Measurements from ENCODE around the gene SLC19A1.

The SLC19A1 gene

DNA sequence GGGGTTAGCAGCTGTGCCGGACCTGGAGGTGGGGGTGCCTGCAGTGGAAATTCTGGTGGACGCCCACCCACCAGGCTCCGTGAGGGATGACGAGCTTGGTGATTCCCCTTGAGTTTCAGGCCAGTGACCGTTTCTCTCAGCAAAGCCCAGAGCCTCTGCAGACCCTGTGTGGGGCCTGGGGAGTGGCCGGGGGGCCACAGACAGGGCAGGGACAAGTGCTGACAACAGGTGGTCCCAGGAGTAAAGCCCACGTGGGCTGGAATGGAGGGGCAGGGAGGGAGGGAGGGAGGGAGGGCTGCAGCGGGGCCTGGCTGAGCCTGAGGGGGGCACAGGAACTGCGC is 84.4 kb downstream of the SLC19A1 start:
- no peaks in the 10 kb centered on the region for H3K36me3 ChIP-seq (ENCODE audit: control insufficient read depth, insufficient read depth, low read length)
- no peak for DNase-seq
- H3K27me3 ChIP-seq (replicated peaks; ENCODE audit: control insufficient read depth, insufficient read depth, low read length, poor library complexity, severe bottlenecking), result no peaks in the 10 kb centered on the region
- H3K4me3 ChIP-seq (ENCODE audit: insufficient read depth, low read depth, low read length, poor library complexity, severe bottlenecking), result no peak overlapping the region
- H3K27ac ChIP-seq (ENCODE audit: insufficient read depth, low read length, poor library complexity, severe bottlenecking), result no peak overlapping the region
- no peaks in the 10 kb centered on the region for H3K9me3 ChIP-seq (ENCODE audit: control insufficient read depth, low read length)
- H3K4me1 ChIP-seq (ENCODE audit: control insufficient read depth, insufficient read depth, low read length, poor library complexity, severe bottlenecking), result no peaks in the 10 kb centered on the region

DNA sequence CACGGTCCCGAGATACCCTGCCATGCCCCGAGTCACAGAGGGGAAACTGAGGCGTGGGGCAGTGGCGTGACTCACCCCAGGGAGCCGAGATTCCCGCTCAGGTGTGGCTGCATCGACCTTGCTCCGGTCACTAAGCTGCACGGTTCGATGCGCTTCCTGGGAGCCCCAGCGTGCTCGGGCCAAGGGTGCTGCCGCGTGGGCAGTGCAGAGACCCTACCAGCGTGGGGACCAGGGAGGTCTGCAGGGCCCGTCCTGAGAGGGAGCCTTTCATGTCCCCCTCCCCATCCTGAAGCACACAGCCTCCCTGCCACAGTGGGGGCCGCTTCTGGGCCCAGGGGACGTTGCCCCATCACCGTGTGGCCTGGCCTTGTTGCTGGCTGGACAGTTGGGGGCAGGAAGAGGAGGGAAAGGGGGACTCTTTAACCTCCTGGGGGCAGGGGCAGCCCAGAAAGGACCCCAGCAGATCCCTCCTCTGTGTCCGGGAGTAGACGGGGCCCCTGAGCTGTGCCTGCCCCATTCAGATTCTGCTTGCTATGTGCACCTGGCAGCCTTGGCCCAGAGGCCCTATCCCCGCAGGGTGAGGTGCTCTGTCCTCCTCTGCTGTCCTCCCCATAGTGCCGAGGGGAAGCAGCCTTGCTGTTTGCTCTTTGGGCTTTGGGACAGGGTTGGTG is 84.9 kb downstream of the SLC19A1 start:
- no peak overlapping the region for H3K4me3 ChIP-seq (ENCODE audit: insufficient read depth, low read depth, low read length, poor library complexity, severe bottlenecking)
- no peaks in the 10 kb centered on the region for H3K36me3 ChIP-seq (ENCODE audit: control insufficient read depth, insufficient read depth, low read length)
- H3K9me3 ChIP-seq (ENCODE audit: control insufficient read depth, low read length), result no peaks in the 10 kb centered on the region
- no peaks in the 10 kb centered on the region for H3K4me1 ChIP-seq (ENCODE audit: control insufficient read depth, insufficient read depth, low read length, poor library complexity, severe bottlenecking)
- no peak for DNase-seq
- H3K27me3 ChIP-seq (replicated peaks; ENCODE audit: control insufficient read depth, insufficient read depth, low read length, poor library complexity, severe bottlenecking), result no peaks in the 10 kb centered on the region
- no peak overlapping the region for H3K27ac ChIP-seq (ENCODE audit: insufficient read depth, low read length, poor library complexity, severe bottlenecking)

DNA sequence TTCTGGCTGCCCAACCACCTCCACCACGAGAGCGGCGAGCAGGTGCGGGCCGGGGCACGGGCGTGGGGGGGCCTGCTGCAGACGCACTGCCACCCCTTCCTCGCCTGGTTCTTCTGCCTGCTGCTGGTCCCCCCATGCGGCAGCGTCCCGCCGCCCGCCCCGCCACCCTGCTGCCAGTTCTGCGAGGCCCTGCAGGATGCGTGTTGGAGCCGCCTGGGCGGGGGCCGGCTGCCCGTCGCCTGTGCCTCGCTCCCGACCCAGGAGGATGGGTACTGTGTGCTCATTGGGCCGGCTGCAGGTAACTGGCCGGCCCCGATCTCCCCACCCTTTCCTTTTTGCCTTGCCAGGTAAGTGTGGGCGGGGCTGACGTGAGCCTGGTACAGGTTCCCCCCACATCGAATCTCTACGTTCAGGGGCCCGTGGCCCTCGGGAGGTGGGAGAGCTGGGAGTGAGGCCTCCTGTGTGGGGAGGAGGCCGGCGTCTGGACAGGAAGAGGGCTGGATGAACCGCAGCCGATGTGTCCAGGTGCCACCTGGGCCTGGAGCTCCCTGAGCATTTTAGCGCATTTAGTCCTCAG is 85.6 kb downstream of the SLC19A1 start:
- no peak overlapping the region for H3K4me3 ChIP-seq (ENCODE audit: insufficient read depth, low read depth, low read length, poor library complexity, severe bottlenecking)
- H3K9me3 ChIP-seq (ENCODE audit: control insufficient read depth, low read length), result no peaks in the 10 kb centered on the region
- no peak overlapping the region for H3K27ac ChIP-seq (ENCODE audit: insufficient read depth, low read length, poor library complexity, severe bottlenecking)
- no peaks in the 10 kb centered on the region for H3K4me1 ChIP-seq (ENCODE audit: control insufficient read depth, insufficient read depth, low read length, poor library complexity, severe bottlenecking)
- H3K27me3 ChIP-seq (replicated peaks; ENCODE audit: control insufficient read depth, insufficient read depth, low read length, poor library complexity, severe bottlenecking), result no peaks in the 10 kb centered on the region
- no peaks in the 10 kb centered on the region for H3K36me3 ChIP-seq (ENCODE audit: control insufficient read depth, insufficient read depth, low read length)
- no peak for DNase-seq

DNA sequence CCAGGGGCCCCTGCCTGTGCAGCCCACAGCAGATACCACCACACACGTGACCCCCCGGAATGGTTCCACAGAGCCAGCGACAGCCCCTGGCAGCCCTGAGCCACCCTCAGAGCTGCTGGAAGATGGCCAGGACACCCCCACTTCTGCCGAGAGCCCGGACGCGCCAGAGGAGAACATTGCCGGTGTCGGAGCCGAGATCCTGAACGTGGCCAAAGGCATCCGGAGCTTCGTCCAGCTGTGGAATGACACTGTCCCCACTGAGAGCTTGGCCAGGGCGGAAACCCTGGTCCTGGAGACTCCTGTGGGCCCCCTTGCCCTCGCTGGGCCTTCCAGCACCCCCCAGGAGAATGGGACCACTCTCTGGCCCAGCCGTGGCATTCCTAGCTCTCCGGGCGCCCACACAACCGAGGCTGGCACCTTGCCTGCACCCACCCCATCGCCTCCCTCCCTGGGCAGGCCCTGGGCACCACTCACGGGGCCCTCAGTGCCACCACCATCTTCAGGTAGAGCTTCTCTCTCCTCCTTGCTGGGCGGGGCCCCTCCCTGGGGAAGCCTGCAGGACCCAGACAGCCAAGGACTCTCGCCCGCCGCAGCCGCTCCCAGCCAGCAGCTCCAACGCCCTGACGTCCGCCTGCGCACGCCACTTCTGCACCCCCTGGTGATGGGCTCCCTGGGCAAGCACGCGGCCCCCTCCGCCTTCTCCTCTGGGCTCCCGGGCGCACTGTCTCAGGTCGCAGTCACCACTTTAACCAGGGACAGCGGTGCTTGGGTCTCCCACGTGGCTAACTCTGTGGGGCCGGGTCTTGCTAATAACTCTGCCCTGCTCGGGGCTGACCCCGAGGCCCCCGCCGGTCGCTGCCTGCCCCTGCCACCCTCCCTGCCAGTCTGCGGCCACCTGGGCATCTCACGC is 86.3 kb downstream of the SLC19A1 start:
- Histone ChIP-seq H3K4me1 (ENCODE audit: control insufficient read depth, insufficient read depth, low read length, poor library complexity, severe bottlenecking) (no peaks in the 10 kb centered on the region), H3K4me3 (ENCODE audit: insufficient read depth, low read depth, low read length, poor library complexity, severe bottlenecking) (no peak overlapping the region), H3K9me3 (ENCODE audit: control insufficient read depth, low read length) (no peaks in the 10 kb centered on the region), H3K27ac (ENCODE audit: insufficient read depth, low read length, poor library complexity, severe bottlenecking) (no peak overlapping the region), H3K36me3 (ENCODE audit: control insufficient read depth, insufficient read depth, low read length) (no peaks in the 10 kb centered on the region), H3K27me3 (replicated peaks; ENCODE audit: control insufficient read depth, insufficient read depth, low read length, poor library complexity, severe bottlenecking) (no peaks in the 10 kb centered on the region)
- DNase-seq, result no peak

DNA sequence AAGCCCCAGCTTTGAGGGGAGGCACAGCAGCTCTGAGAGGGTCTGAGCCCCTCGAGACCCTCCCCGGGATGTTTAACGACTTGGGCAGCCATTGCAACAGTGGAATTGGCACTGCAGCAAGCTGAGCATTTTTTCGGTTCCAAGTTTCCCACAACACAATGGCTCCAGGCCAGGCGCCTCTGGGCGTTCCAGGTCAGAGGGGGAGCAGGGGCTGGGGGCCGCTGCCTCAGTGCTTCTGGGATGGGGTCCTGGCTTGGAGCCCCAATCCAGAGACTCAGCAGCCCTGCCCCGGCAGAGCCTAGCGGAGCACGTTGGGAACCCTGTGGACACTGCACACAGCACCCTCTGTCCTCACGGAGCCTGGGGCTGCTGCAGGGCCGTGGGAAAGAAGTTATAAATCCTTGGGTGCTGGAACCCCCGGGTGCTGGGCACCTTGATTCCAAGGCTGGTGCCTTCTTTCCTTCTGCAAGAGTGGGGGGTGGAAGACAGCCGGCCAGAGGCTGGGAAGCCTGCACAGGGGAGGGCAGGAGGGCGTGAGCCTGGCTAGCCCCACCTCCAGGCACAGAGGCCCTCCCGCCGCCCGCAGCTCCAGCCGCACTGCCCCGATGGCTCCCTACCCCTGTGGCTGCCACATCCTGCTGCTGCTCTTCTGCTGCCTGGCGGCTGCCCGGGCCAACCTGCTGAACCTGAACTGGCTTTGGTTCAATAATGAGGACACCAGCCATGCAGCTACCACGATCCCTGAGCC is 87.1 kb downstream of the SLC19A1 start:
- DNase-seq, result no peak
- H3K27me3 ChIP-seq (replicated peaks; ENCODE audit: control insufficient read depth, insufficient read depth, low read length, poor library complexity, severe bottlenecking), result no peaks in the 10 kb centered on the region
- H3K4me3 ChIP-seq (ENCODE audit: insufficient read depth, low read depth, low read length, poor library complexity, severe bottlenecking), result no peak overlapping the region
- no peaks in the 10 kb centered on the region for H3K36me3 ChIP-seq (ENCODE audit: control insufficient read depth, insufficient read depth, low read length)
- no peak overlapping the region for H3K27ac ChIP-seq (ENCODE audit: insufficient read depth, low read length, poor library complexity, severe bottlenecking)
- H3K4me1 ChIP-seq (ENCODE audit: control insufficient read depth, insufficient read depth, low read length, poor library complexity, severe bottlenecking), result no peaks in the 10 kb centered on the region
- no peaks in the 10 kb centered on the region for H3K9me3 ChIP-seq (ENCODE audit: control insufficient read depth, low read length)

DNA sequence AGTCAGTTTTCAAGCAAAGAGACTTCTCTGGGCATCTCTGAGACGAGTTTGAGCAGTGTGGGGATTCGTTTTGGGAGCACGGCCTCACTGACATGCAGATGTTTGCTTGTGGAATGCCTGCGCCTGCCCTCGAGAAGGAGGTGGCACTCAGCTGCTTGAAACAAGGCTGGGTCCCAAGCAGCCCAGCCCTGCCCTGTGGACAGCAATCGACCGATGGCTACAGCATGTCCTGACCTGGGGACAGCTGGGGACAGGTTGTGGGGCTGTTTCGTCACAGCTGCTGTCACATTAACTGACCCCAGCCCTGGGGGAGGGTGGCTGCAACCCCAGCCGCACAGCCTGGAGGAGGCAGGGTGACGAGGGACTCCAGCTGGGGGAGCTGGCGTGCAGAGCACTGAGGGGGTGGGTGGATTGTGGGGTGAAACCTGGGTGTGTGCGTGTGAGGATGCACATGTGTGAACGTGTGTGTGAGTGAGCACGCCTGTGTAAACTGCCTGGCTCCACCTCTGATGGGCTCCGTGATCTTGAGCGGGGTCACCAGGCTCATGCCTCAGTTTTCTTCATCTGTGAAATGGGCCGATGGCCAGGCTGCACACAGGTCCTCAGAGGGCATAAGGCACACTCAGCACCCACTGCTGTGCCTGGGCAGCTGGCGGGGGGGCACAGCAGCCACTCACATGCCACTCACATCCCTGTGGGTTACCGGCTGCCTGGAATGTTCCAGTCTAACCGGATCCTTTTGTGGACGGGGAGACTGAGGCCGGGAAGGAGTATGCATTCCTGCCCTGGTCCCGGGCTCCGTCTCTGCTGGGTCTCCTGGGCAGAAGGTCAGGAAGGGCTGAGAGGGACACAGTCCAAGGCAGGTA is 87.9 kb downstream of the SLC19A1 start:
- H3K27me3 ChIP-seq (replicated peaks; ENCODE audit: control insufficient read depth, insufficient read depth, low read length, poor library complexity, severe bottlenecking), result peaks cover under 1% of the 10 kb centered on the region
- no peak overlapping the region for H3K27ac ChIP-seq (ENCODE audit: insufficient read depth, low read length, poor library complexity, severe bottlenecking)
- no peaks in the 10 kb centered on the region for H3K9me3 ChIP-seq (ENCODE audit: control insufficient read depth, low read length)
- H3K4me1 ChIP-seq (ENCODE audit: control insufficient read depth, insufficient read depth, low read length, poor library complexity, severe bottlenecking), result no peaks in the 10 kb centered on the region
- no peak for DNase-seq
- H3K36me3 ChIP-seq (ENCODE audit: control insufficient read depth, insufficient read depth, low read length), result no peaks in the 10 kb centered on the region
- no peak overlapping the region for H3K4me3 ChIP-seq (ENCODE audit: insufficient read depth, low read depth, low read length, poor library complexity, severe bottlenecking)

DNA sequence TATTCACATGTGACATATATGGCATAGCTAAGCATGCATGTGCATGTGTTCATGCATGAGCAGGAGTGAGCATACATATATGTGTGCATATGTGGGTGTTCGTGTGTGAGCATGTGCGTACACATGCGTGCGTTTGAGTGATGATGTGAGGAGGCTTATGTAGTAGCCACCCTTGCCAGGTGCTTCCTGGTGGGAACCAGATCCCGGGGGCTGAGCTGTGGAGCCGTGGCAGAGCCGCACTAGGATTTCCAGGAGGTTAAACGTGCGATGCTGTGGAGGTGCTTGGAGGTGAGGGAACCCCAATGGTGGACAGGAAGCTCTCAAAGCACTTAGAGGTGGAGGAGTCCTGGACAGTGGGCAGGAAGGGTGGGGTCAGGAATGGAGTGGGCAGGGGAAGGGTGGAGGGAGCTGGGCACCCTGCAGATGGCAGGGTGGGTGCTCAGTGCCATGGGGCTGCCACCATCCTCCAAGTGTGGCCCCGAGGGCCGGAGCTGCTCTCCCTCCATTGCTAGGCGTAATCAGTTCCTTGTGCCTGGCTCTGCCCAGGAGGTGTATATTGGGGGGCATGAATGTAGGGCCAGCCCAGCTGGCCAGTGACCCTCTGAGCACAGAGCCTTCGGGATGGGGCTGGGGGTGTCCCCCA is 88.8 kb downstream of the SLC19A1 start:
- no peaks in the 10 kb centered on the region for H3K4me1 ChIP-seq (ENCODE audit: control insufficient read depth, insufficient read depth, low read length, poor library complexity, severe bottlenecking)
- H3K27ac ChIP-seq (ENCODE audit: insufficient read depth, low read length, poor library complexity, severe bottlenecking), result no peak overlapping the region
- DNase-seq, result no peak
- no peak overlapping the region for H3K4me3 ChIP-seq (ENCODE audit: insufficient read depth, low read depth, low read length, poor library complexity, severe bottlenecking)
- peaks cover 4% of the 10 kb centered on the region for H3K27me3 ChIP-seq (replicated peaks; ENCODE audit: control insufficient read depth, insufficient read depth, low read length, poor library complexity, severe bottlenecking)
- no peaks in the 10 kb centered on the region for H3K9me3 ChIP-seq (ENCODE audit: control insufficient read depth, low read length)
- no peaks in the 10 kb centered on the region for H3K36me3 ChIP-seq (ENCODE audit: control insufficient read depth, insufficient read depth, low read length)

DNA sequence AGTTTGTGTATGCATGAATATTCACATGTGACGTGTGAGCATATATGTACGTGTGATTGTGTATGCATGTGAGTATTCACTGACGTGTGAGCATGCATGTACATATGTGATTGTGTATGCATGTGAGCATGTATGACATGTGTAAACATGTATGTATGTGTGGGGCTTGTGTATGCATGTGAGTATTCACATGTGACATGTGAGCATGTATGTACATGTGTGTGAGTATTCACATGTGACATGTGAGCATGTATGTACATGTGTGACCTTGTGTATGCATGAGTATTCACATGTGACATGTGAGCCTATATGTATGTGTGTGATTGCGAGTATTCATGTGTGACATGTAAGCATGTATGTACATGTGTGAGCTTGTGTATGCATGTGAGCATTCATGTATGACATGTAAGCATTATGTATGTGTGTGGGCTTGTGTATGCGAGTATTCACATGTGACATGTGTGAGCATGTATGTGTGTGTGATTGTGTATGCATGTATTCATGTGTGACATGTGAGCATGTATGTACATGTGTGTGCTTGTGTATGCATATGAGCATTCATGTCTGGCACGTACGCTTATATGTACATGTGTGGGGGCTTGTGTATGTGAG is 89.4 kb downstream of the SLC19A1 start:
- Histone ChIP-seq H3K4me3 (ENCODE audit: insufficient read depth, low read depth, low read length, poor library complexity, severe bottlenecking) (no peak overlapping the region), H3K36me3 (ENCODE audit: control insufficient read depth, insufficient read depth, low read length) (no peaks in the 10 kb centered on the region), H3K27ac (ENCODE audit: insufficient read depth, low read length, poor library complexity, severe bottlenecking) (no peak overlapping the region), H3K9me3 (ENCODE audit: control insufficient read depth, low read length) (no peaks in the 10 kb centered on the region), H3K4me1 (ENCODE audit: control insufficient read depth, insufficient read depth, low read length, poor library complexity, severe bottlenecking) (no peaks in the 10 kb centered on the region), H3K27me3 (replicated peaks; ENCODE audit: control insufficient read depth, insufficient read depth, low read length, poor library complexity, severe bottlenecking) (peaks cover 4% of the 10 kb centered on the region)
- no peak for DNase-seq

DNA sequence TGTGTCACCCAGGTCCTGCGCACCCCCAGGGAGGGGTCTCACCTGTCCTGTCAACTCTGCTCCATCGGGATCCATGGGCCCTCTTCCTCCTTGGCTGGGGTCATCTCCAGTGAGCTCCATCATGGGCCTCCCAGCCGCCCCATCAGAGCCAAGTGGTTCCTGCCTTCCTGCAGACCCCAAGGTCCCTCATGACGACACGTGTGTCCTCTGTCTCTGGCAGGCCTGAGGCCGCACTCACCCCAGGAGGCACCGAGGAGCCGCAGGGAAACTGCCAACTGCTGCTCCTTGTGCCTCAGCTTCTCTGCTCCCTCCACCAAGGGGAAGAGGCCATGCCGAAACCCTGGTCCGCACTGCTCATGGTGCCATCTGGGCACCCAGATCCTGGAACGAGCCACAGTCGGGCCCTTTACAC is 90.5 kb downstream of the SLC19A1 start:
- no peaks in the 10 kb centered on the region for H3K4me1 ChIP-seq (ENCODE audit: control insufficient read depth, insufficient read depth, low read length, poor library complexity, severe bottlenecking)
- H3K27me3 ChIP-seq (replicated peaks; ENCODE audit: control insufficient read depth, insufficient read depth, low read length, poor library complexity, severe bottlenecking), result peaks cover 4% of the 10 kb centered on the region
- H3K36me3 ChIP-seq (ENCODE audit: control insufficient read depth, insufficient read depth, low read length), result no peaks in the 10 kb centered on the region
- H3K9me3 ChIP-seq (ENCODE audit: control insufficient read depth, low read length), result no peaks in the 10 kb centered on the region
- no peak overlapping the region for H3K27ac ChIP-seq (ENCODE audit: insufficient read depth, low read length, poor library complexity, severe bottlenecking)
- no peak overlapping the region for H3K4me3 ChIP-seq (ENCODE audit: insufficient read depth, low read depth, low read length, poor library complexity, severe bottlenecking)
- no peak for DNase-seq

All from effector memory CD4-positive, alpha-beta T cell (primary cell).